Subcutaneous adipose tissue (tissue), 4 donors: ENCODE results near the gene S100PBP. TPM values are rescaled to one million over a fixed set of nuclear protein-coding genes. Genes with fewer than 3 reads are reported as not detected.

ENCODE experiments used
- total RNA-seq, 4 donors: library from RNA; depleted of rRNA; stranded (reverse); fragments of >200 nt; gene quantifications; one replicate each; pipeline ENCODE4 v1.1.0, GENCODE V29; 2016
- TF ChIP-seq, protein P1 (sequence below): fragments of 450-650 bp; IDR thresholded peaks from one replicate; pipeline ENCODE4 v1.5.1; 2016; ENCODE audit warnings: low read depth, mild to moderate bottlenecking, control low read depth, antibody characterized with exemption, moderate library complexity

Gene S100PBP
- total RNA-seq, 4 donors from 2014 or later: 21.2 to 46.6 (median 37.3) TPM

- TF ChIP-seq, protein P1, sequence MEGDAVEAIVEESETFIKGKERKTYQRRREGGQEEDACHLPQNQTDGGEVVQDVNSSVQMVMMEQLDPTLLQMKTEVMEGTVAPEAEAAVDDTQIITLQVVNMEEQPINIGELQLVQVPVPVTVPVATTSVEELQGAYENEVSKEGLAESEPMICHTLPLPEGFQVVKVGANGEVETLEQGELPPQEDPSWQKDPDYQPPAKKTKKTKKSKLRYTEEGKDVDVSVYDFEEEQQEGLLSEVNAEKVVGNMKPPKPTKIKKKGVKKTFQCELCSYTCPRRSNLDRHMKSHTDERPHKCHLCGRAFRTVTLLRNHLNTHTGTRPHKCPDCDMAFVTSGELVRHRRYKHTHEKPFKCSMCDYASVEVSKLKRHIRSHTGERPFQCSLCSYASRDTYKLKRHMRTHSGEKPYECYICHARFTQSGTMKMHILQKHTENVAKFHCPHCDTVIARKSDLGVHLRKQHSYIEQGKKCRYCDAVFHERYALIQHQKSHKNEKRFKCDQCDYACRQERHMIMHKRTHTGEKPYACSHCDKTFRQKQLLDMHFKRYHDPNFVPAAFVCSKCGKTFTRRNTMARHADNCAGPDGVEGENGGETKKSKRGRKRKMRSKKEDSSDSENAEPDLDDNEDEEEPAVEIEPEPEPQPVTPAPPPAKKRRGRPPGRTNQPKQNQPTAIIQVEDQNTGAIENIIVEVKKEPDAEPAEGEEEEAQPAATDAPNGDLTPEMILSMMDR: no peak
Observed at GRCh38 chr1:32869923-32870614, 52.6 kb downstream of the S100PBP start.

- TF ChIP-seq, protein P1: no peak
Observed at GRCh38 chr1:32870615-32871363, 53.3 kb downstream of the S100PBP start, which contains the start of gene FNDC5. Gene FNDC5 (minus strand): TSS chr1:32870912.

- TF ChIP-seq, protein P1: no peak
Observed at GRCh38 chr1:32871364-32872191, 54.1 kb downstream of the S100PBP start.

DNA sequence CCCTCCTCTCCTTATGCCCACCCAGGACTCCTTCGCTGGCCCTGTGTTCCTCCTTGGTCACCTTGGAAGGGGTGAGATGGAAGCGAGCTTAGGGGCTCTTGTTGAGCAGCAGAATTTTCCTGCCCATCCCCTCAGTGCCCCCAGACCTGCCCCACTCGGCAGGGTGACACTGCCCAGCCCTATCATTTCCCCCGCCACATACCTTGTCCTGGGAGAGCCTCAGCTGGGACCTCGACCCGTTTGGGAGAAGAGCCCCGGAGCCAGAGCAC is 54.7 kb downstream of the S100PBP start:
- TF ChIP-seq, protein P1: no peak

DNA sequence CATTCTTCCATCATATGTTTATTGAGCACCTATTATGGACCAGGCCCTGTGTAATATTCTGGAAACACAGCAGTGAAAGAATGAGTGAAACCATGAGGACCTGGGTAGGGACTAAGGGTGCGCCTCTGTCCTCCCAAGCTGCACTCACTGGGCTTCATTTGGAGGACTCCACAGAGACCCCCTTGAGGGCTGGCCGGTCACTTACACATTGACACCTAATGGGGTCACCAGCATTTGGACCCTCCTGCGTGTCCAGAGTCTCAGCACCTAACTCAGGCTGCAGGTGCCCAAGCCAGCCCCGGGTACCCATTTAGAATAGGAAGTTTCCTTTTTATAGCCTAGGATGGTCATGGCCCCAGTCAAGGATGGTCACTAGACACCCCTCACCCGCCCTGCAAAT is 56.0 kb downstream of the S100PBP start:
- TF ChIP-seq, protein P1: no peak

- TF ChIP-seq, protein P1: no peak
Observed at GRCh38 chr1:32874860-32875752, 57.7 kb downstream of the S100PBP start.
